Loucy (cell line): ENCODE results near the gene IL12RB2.

Source experiments
- H2AFZ ChIP-seq: fragments of 200-600 bp; sonication (generic); 2 replicates; pipeline ENCODE4 v1.6.0; 2016; ENCODE audit warnings: antibody characterized with exemption, mild to moderate bottlenecking, low read length, moderate library complexity
- H3F3A ChIP-seq: fragments of 200-600 bp; 2 replicates; pipeline ENCODE4 v1.6.0; 2016; ENCODE audit warnings: antibody characterized with exemption, low read depth, mild to moderate bottlenecking
- H3K27me3 ChIP-seq: fragments of 200-600 bp; sonication (generic); 2 replicates; pipeline ENCODE4 v1.6.1; 2014; ENCODE audit warnings: low read length, mild to moderate bottlenecking; ENCODE audit not compliant: insufficient read depth, poor library complexity, severe bottlenecking
- H3K36me3 ChIP-seq: fragments of 200-600 bp; sonication (generic); 2 replicates; pipeline ENCODE4 v1.6.1; 2016; ENCODE audit warnings: low read length; ENCODE audit not compliant: insufficient read depth
- H3K4me1 ChIP-seq: fragments of 200-600 bp; sonication (generic); 2 replicates; pipeline ENCODE4 v1.5.1; 2014; ENCODE audit warnings: low read length, mild to moderate bottlenecking; ENCODE audit not compliant: insufficient read depth, poor library complexity, severe bottlenecking
- H3K4me2 ChIP-seq: fragments of 200-600 bp; sonication (generic); 2 replicates; pipeline ENCODE4 v1.6.0; 2014; ENCODE audit warnings: antibody characterized with exemption, low read length, low read depth, mild to moderate bottlenecking; ENCODE audit not compliant: poor library complexity, severe bottlenecking
- H3K4me3 ChIP-seq: fragments of 200-600 bp; sonication (generic); 2 replicates; pipeline ENCODE4 v1.5.1; 2014; ENCODE audit warnings: low read length, mild to moderate bottlenecking, mixed read lengths; ENCODE audit not compliant: poor library complexity, severe bottlenecking
- H3K79me2 ChIP-seq: fragments of 200-600 bp; sonication (generic); 2 replicates; pipeline ENCODE4 v1.6.1; 2014; ENCODE audit warnings: low read length; ENCODE audit not compliant: insufficient read depth
- H3K9ac ChIP-seq: fragments of 200-600 bp; sonication (generic); 2 replicates; pipeline ENCODE4 v1.6.0; 2014; ENCODE audit warnings: mild to moderate bottlenecking, low read depth, low read length, moderate library complexity; ENCODE audit not compliant: poor library complexity, severe bottlenecking
- H3K9me2 ChIP-seq: fragments of 200-600 bp; sonication (generic); replicated peaks from 2 replicates; pipeline ENCODE4 v1.6.1; 2016; ENCODE audit warnings: low read depth, low read length, mixed read lengths
- H3K9me3 ChIP-seq: fragments of 200-600 bp; sonication (generic); 2 replicates; pipeline ENCODE4 v1.6.1; 2014; ENCODE audit warnings: mild to moderate bottlenecking, antibody characterized with exemption, low read length, low read depth; ENCODE audit not compliant: insufficient read depth
- H4K20me1 ChIP-seq: fragments of 200-600 bp; sonication (generic); 2 replicates; pipeline ENCODE4 v1.6.0; 2014; ENCODE audit warnings: antibody characterized with exemption, low read length, mild to moderate bottlenecking; ENCODE audit not compliant: insufficient read depth, poor library complexity, severe bottlenecking
- CTCF ChIP-seq: fragments of 200-600 bp; sonication (generic); conservative IDR thresholded peaks from 2 replicates; pipeline ENCODE4 v1.5.1; 2014; ENCODE audit warnings: mild to moderate bottlenecking, antibody characterized with exemption, low read length
- EZH2phosphoT487 ChIP-seq: fragments of 200-600 bp; IDR thresholded peaks from 2 replicates; pipeline ENCODE4 v1.6.1; 2018; ENCODE audit warnings: antibody characterized with exemption, mild to moderate bottlenecking, moderate library complexity, borderline replicate concordance

IL12RB2 gene

GRCh38 chr1:67383999-67384638 is 76.4 kb downstream of the IL12RB2 start:
- no peak overlapping the region for H3K4me3 ChIP-seq
- H3F3A ChIP-seq = no peaks in the 10 kb centered on the region
- peaks cover 13% of the 10 kb centered on the region; the same call in 1 of the 2 replicates for H3K9me3 ChIP-seq
- H3K36me3 ChIP-seq = no peaks in the 10 kb centered on the region
- H3K27me3 ChIP-seq = no peaks in the 10 kb centered on the region
- no peak overlapping the region for H3K4me2 ChIP-seq
- H3K9me2 ChIP-seq = no peaks in the 10 kb centered on the region
- TF ChIP-seq EZH2phosphoT487 (no peak), CTCF (no peak)
- no peaks in the 10 kb centered on the region for H4K20me1 ChIP-seq
- no peak overlapping the region for H3K9ac ChIP-seq
- no peaks in the 10 kb centered on the region for H3K79me2 ChIP-seq
- no peak overlapping the region for H2AFZ ChIP-seq
- H3K4me1 ChIP-seq = no peaks in the 10 kb centered on the region

- H4K20me1 ChIP-seq = no peaks in the 10 kb centered on the region
- H3K79me2 ChIP-seq = no peaks in the 10 kb centered on the region
- no peaks in the 10 kb centered on the region for H3K36me3 ChIP-seq
- H2AFZ ChIP-seq = no peak overlapping the region
- no peaks in the 10 kb centered on the region for H3K27me3 ChIP-seq
- H3F3A ChIP-seq = peaks cover 3% of the 10 kb centered on the region; the same call in 1 of the 2 replicates
- no peaks in the 10 kb centered on the region for H3K9me2 ChIP-seq
- H3K4me1 ChIP-seq = peaks cover 32% of the 10 kb centered on the region
- no peak for TF ChIP-seq CTCF
- TF ChIP-seq EZH2phosphoT487 = no peak
- H3K9me3 ChIP-seq = peaks cover 5% of the 10 kb centered on the region; the same call in 1 of the 2 replicates
- no peak overlapping the region for H3K9ac ChIP-seq
- H3K4me3 ChIP-seq = no peak overlapping the region
- H3K4me2 ChIP-seq = no peak overlapping the region
Observed at GRCh38 chr1:67390041-67390887, 82.6 kb downstream of the IL12RB2 start.

- H3K9me2 ChIP-seq = no peaks in the 10 kb centered on the region
- H3K4me2 ChIP-seq = peak overlapping the region; percentile 56
- H3F3A ChIP-seq = peaks cover 3% of the 10 kb centered on the region; the same call in 1 of the 2 replicates
- H3K4me1 ChIP-seq = peaks cover 39% of the 10 kb centered on the region
- H3K9ac ChIP-seq = peak overlapping the region; percentile 52
- H3K9me3 ChIP-seq = no peaks in the 10 kb centered on the region
- no peaks in the 10 kb centered on the region for H3K27me3 ChIP-seq
- no peak overlapping the region for H2AFZ ChIP-seq
- no peaks in the 10 kb centered on the region for H3K79me2 ChIP-seq
- peak overlapping the region; percentile 34 for H3K4me3 ChIP-seq
- H3K36me3 ChIP-seq = no peaks in the 10 kb centered on the region
- peak; percentile 45; the same call in 1 of the 2 replicates for TF ChIP-seq EZH2phosphoT487
- no peak for TF ChIP-seq CTCF
- no peaks in the 10 kb centered on the region for H4K20me1 ChIP-seq
Observed at GRCh38 chr1:67393240-67393639, 85.6 kb downstream of the IL12RB2 start.
